Hindlimb muscle (tissue), 1 donor: Measurements from ENCODE around the gene RIMS3. TPM values are rescaled to one million over a fixed set of nuclear protein-coding genes. Genes with fewer than 3 reads are reported as not detected.
A peak's percentile ranks its signal among the peaks of the same experiment; 100 is the strongest.
"Not testable (repeated sequence)": the region's sequence is repeated elsewhere in the genome, so short reads cannot be mapped to it uniquely, and the experiment has no call there.

Source experiments
- DNase-seq: peaks from one replicate; pipeline ENCODE4 v3.0.0-alpha.2; 2013
- polyA plus RNA-seq: library from polyadenylated mRNA; unstranded; fragments of 120-200 nt; gene quantifications from one replicate; pipeline ENCODE4 v1.2.1, GENCODE V29; 2013; ENCODE audit not compliant: insufficient read length

The RIMS3 gene
- polyA plus RNA-seq, 1 donor, result 0.46 TPM

DNA sequence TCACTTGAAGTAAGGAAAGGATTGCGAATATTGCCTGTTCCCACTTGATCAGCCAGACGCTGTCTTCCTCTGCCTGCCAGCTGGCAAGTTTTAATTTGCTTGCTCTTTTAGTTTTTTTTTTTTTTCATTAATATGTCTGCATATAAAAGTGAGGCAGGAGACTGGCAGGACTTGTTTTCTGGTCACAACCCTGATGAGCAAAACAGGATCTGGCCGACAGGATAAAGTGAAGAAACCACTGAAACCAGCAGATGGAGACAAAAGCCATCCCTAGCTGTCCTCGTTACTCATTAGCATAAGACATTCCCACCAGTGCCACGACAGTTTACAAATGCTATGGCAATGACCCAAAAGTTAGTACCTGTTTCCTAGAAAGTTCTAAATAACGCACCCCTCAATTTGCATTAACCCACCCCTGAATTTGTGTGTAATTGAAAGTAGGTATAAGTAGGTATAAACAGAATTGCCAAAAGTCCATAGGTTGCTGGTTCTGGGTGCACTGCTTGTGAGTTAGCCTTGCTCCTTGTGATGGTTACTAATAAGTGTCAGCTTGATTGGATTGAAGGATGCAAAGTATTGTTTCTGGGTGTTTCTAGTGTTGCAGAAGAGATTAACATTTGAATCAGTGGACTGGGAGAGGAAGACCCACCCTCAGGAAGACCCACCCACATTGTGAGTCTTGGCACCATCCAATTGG is 73.2 kb downstream of the RIMS3 start:
- DNase-seq, result peak; percentile 27

DNA sequence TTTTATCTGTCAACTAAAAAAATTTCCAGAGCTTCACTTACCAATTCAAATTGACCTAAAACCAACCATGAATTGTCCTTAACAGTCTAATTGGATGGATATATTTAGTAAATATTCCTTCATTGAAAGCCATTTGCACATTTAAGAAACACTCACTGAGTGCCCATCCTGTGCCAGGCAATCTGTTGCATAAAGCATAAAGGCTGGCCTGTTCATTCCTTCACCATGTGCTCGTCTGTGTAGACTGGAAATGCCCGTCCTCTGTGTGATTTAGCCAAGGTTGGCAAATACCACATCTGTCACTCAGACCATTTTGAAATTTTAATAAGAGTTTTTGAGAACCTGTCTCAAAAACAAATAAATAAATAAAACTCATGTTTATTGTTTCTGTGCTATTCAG is 76.9 kb downstream of the RIMS3 start:
- no peak for DNase-seq

GRCh38 chr1:40583980-40584379 is 81.5 kb downstream of the RIMS3 start:
- no peak for DNase-seq

- DNase-seq, result no peak
Observed at GRCh38 chr1:40582116-40582515, 83.4 kb downstream of the RIMS3 start.

GRCh38 chr1:40575336-40575735 is 90.1 kb downstream of the RIMS3 start:
- no peak for DNase-seq

- not testable (repeated sequence) for DNase-seq
Observed at GRCh38 chr1:40574805-40575204, 90.7 kb downstream of the RIMS3 start.

Other genes with a start within 250 kb of the RIMS3 start
- 2.7 TPM for gene ZFP69B, start 215.2 kb downstream of the RIMS3 start, polyA plus RNA-seq
- 5.0 TPM for gene ZFP69, start 188.4 kb downstream of the RIMS3 start, polyA plus RNA-seq
- 7.2 TPM for gene EXO5, start 156.9 kb downstream of the RIMS3 start, polyA plus RNA-seq
- gene ZNF684, start 134.0 kb downstream of the RIMS3 start, polyA plus RNA-seq, result 3.6 TPM
- 63.2 TPM for gene NFYC, start 26.0 kb upstream of the RIMS3 start, polyA plus RNA-seq
- 44.5 TPM for gene KCNQ4, start 118.1 kb upstream of the RIMS3 start, polyA plus RNA-seq
- gene CITED4, start 196.7 kb upstream of the RIMS3 start, polyA plus RNA-seq, result 2.7 TPM